Body of pancreas (tissue), 4 donors: ENCODE results near the gene OSBPL2.

Experiments used
- CTCF ChIP-seq, 7 experiments: fragments of 450-650 bp in 4 of 7; fragments of 200-600 bp in 3 of 7; sonication (generic) in 3 of 7; IDR thresholded peaks; one replicate each; pipeline ENCODE4 v1.5.1; 2016 to 2019; ENCODE audit warnings: antibody characterized with exemption in 7 of 7
- POLR2A ChIP-seq, 3 donors: fragments of 450-650 bp; IDR thresholded peaks; one replicate each; pipeline ENCODE4 v1.6.1; 2016; ENCODE audit warnings: antibody characterized with exemption in 3 of 3, mild to moderate bottlenecking in 2 of 3

- TF ChIP-seq CTCF (IDR thresholded peaks at IDR 0.05) (no peak), POLR2A (IDR thresholded peaks at IDR 0.05) (no peak)
Observed at GRCh38 chr20:62282103-62282502, 43.8 kb downstream of the OSBPL2 start.
